ACHN (cell line): ENCODE data around the gene BCL2L15.
A peak's percentile ranks its signal among the peaks of the same experiment; 100 is the strongest.

ENCODE experiments used
- DNase-seq: peaks from one replicate; pipeline ENCODE4 v3.0.0-alpha.2; 2015
- in situ Hi-C: cut with HindIII; loops from 2 replicates; pipeline ENCODE4 v1.10.0; 2017; ENCODE audit warnings: low sequenced_read_pairs, low pct_ligation_motif_present, low pct_unique_long_range_greater_than_20kb

BCL2L15 gene

GRCh38 chr1:113850127-113850796, 37.1 kb downstream of the BCL2L15 start:
- in situ Hi-C loops: no loop called here
- DNase-seq: no peak

- no peak for DNase-seq
- in situ Hi-C loops: no loop called here
Observed at GRCh38 chr1:113849072-113849471, 38.3 kb downstream of the BCL2L15 start.

- in situ Hi-C loops: no loop called here
- DNase-seq: no peak
Observed at GRCh38 chr1:113846391-113847035, 40.9 kb downstream of the BCL2L15 start.

- no peak for DNase-seq
- in situ Hi-C loops: no loop called here
Observed at GRCh38 chr1:113836534-113836933, 50.8 kb downstream of the BCL2L15 start.

GRCh38 chr1:113835686-113836290, 51.6 kb downstream of the BCL2L15 start:
- DNase-seq: peak; percentile 51
- in situ Hi-C loops: no loop called here

- in situ Hi-C loops: no loop called here
- DNase-seq: no peak
Observed at GRCh38 chr1:113834716-113835115, 52.7 kb downstream of the BCL2L15 start.
